ENCODE measurements around the gene PLEKHG4. TPM values are rescaled to one million over a fixed set of nuclear protein-coding genes. Genes with fewer than 3 reads are reported as not detected.

PLEKHG4 gene
- total and polyA plus RNA-seq, 9 of the 15 experiments (the other 6 are each of a cell fraction or from before 2014, with no cell fraction given), result 3.7 to 36.8 (median 17.9) TPM

GRCh38 chr16:67265834-67266233, 13.5 kb upstream of the PLEKHG4 start (continued):
- TF ChIP-seq, protein P1, sequence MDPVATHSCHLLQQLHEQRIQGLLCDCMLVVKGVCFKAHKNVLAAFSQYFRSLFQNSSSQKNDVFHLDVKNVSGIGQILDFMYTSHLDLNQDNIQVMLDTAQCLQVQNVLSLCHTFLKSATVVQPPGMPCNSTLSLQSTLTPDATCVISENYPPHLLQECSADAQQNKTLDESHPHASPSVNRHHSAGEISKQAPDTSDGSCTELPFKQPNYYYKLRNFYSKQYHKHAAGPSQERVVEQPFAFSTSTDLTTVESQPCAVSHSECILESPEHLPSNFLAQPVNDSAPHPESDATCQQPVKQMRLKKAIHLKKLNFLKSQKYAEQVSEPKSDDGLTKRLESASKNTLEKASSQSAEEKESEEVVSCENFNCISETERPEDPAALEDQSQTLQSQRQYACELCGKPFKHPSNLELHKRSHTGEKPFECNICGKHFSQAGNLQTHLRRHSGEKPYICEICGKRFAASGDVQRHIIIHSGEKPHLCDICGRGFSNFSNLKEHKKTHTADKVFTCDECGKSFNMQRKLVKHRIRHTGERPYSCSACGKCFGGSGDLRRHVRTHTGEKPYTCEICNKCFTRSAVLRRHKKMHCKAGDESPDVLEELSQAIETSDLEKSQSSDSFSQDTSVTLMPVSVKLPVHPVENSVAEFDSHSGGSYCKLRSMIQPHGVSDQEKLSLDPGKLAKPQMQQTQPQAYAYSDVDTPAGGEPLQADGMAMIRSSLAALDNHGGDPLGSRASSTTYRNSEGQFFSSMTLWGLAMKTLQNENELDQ (CRISPR knock-in tag; IDR thresholded peaks at IDR 0.05; ENCODE audit: borderline replicate concordance), result no peak

GRCh38 chr16:67268136-67268579, 11.2 kb upstream of the PLEKHG4 start:
- no peaks in the 10 kb centered on the region for H3K79me2 ChIP-seq (ENCODE audit: control insufficient read depth, insufficient read depth, low read length)
- intact Hi-C loops (cut with micrococcal nuclease) (no loop called here), in situ Hi-C loops (cut with MboI) (no loop called here)
- WGBS (ENCODE audit: insufficient coverage, low coverage, missing lambda C conversion rate), result 0% methylated on average over 5 of the region's 5 CpGs
- peaks cover 4% of the 10 kb centered on the region; the same call in 1 of the 3 replicates for H3K36me3 ChIP-seq (ENCODE audit: control insufficient read depth, insufficient read depth, low read length)
- no peak overlapping the region for H2AFZ ChIP-seq (ENCODE audit: low read depth, low read length)
- CTCF ChIA-PET (ENCODE audit: low intra/inter-chr PET ratio), result interaction anchor here (0.6 to 0.7 kb wide), 2 partner anchors 11 to 120 kb away, joined by 3 read pairs; partner anchors contain the start of gene PLEKHG4
- H3K9me1 ChIP-seq (ENCODE audit: control insufficient read depth, insufficient read depth, low read length), result no peaks in the 10 kb centered on the region
- no peaks in the 10 kb centered on the region for H3K27me3 ChIP-seq (ENCODE audit: control insufficient read depth in 2 of 2, insufficient read depth in 2 of 2, low read length in 2 of 2)
- H3K4me2 ChIP-seq (ENCODE audit: insufficient read depth, low read length), result peak overlapping the region; percentile 53; the same call in 1 of the 2 replicates
- peaks cover 23 to 32% of the 10 kb centered on the region in 2 experiments for H3K4me1 ChIP-seq (replicated peaks in 1 of 2; ENCODE audit: control insufficient read depth in 2 of 2, insufficient read depth in 2 of 2, low read length in 2 of 2)
- DNase-seq (ENCODE audit: extremely low read depth in 1 of 4, low spot score in 3 of 4) (peak; percentile 69 to 97 (median 80)), FAIRE-seq (peak; percentile 100), ATAC-seq (peak; percentile 96)
- H3K4me3 ChIP-seq, result no peak overlapping the region
- H4K20me1 ChIP-seq (replicated peaks; ENCODE audit: control insufficient read depth, insufficient read depth, low read length), result no peaks in the 10 kb centered on the region
- peak overlapping the region in 1 of 2 experiments; percentile 46; a peak in 1 of 4 replicates for H3K9ac ChIP-seq (ENCODE audit: insufficient read depth in 1 of 2, low read depth in 2 of 2, low read length in 2 of 2)
- no peaks in the 10 kb centered on the region for H3K9me3 ChIP-seq (replicated peaks; ENCODE audit: control insufficient read depth, insufficient read depth, low read depth, low read length)
- peak overlapping the region; percentile 76 for H3K27ac ChIP-seq (ENCODE audit: extremely low read depth, low read depth, low read length)
- no TSS peak for BruUV-seq (replicated peaks)
- POLR2A ChIA-PET, result interaction anchor here (0.6 to 1.1 kb wide), 4 partner anchors 10 to 597 kb away, joined by 3 to 5 read pairs (median 4); no protein-coding TSS in a partner anchor
- peak in 1 of 2 experiments; percentile 49; a peak in 1 of 4 replicates for TF ChIP-seq SRF (CRISPR knock-in tag; IDR thresholded peaks at IDR 0.05)
- TF ChIP-seq ZNF644 (tag; IDR thresholded peaks at IDR 0.05; ENCODE audit: low read depth), result peak; percentile 63; the same call in 1 of the 2 replicates
- TF ChIP-seq MAZ (CRISPR knock-in tag; conservative IDR thresholded peaks at IDR 0.05 in 1 of 2, IDR thresholded peaks at IDR 0.05 in 1 of 2), result no peak
- TF ChIP-seq ZNF395 (CRISPR knock-in tag; IDR thresholded peaks at IDR 0.05), result peak; percentile 83; the same call in 1 of the 2 replicates
- TF ChIP-seq FOXM1 (IDR thresholded peaks at IDR 0.05; ENCODE audit: low read depth), result peak; percentile 65
- TF ChIP-seq FOXM1 (CRISPR knock-in tag; IDR thresholded peaks at IDR 0.05; ENCODE audit: low read depth), result no peak
- peak; percentile 77; the same call in 1 of the 2 replicates for TF ChIP-seq EP300 (IDR thresholded peaks at IDR 0.05; ENCODE audit: low read length)
- peak; percentile 73; the same call in 1 of the 2 replicates for TF ChIP-seq SMARCA5 (IDR thresholded peaks at IDR 0.05)
- TF ChIP-seq L3MBTL2 (IDR thresholded peaks at IDR 0.05), result peak; percentile 88
- TF ChIP-seq BRCA1 (IDR thresholded peaks at IDR 0.05), result no peak
- no peak for TF ChIP-seq BRCA1 (CRISPR knock-in tag; IDR thresholded peaks at IDR 0.05)
- TF ChIP-seq CC2D1A (IDR thresholded peaks at IDR 0.05), result peak; percentile 87; the same call in 1 of the 2 replicates
- peak in 1 of 2 experiments; percentile 92; a peak in 2 of 4 replicates for TF ChIP-seq RCOR1 (IDR thresholded peaks at IDR 0.05; ENCODE audit: borderline replicate concordance in 1 of 2, low read depth in 2 of 2, low read length in 2 of 2)
- peak; percentile 87 for TF ChIP-seq CBFA2T2 (conservative IDR thresholded peaks at IDR 0.05)
- TF ChIP-seq HLTF (IDR thresholded peaks at IDR 0.05), result peak; percentile 86; the same call in 1 of the 2 replicates
- peak; percentile 91 for TF ChIP-seq SMARCC2 (IDR thresholded peaks at IDR 0.05; ENCODE audit: low read depth)
